SK-N-SH (cell line): Measurements from ENCODE around the gene POFUT2. TPM values are rescaled to one million over a fixed set of nuclear protein-coding genes. Genes with fewer than 3 reads are reported as not detected.
A peak's percentile ranks its signal among the peaks of the same experiment; 100 is the strongest.

Experiments used
- CTCF ChIA-PET: fragments of 300-600, 350-600 bp; formaldehyde crosslinking; extraction: SDS; loops from one replicate; lab custom pipeline; 2021; lab: Yijun Ruan, JAX
- POLR2A ChIA-PET: fragments of 350-600 bp; sonication (Branson Sonifier 250); formaldehyde crosslinking; extraction: SDS; loops from one replicate; lab custom pipeline; 2020; ENCODE audit warnings: antibody characterized with exemption, inconsistent platforms; lab: Yijun Ruan, JAX
- DNase-seq: peaks from one replicate; pipeline ENCODE4 v3.0.0; 2012
- H2AFZ ChIP-seq: fragments of 200-600 bp; sonication (generic); 2 replicates; pipeline ENCODE4 v1.8.1; 2016; ENCODE audit warnings: antibody characterized with exemption, mild to moderate bottlenecking, low read depth
- H3F3A ChIP-seq: fragments of 200-600 bp; sonication (generic); replicated peaks from 2 replicates; pipeline ENCODE3; 2016; ENCODE audit warnings: antibody characterized with exemption, mild to moderate bottlenecking; ENCODE audit not compliant: insufficient read depth
- H3K27ac ChIP-seq, 2 experiments: fragments of 200-500 bp in 1 of 2; fragments of 200-600 bp in 1 of 2; sonication (Bioruptor generic) in 1 of 2; sonication (generic), shearing (Covaris generic) in 1 of 2; 2 replicates each; pipeline versions ENCODE4 v1.5.1 to v1.6.1; 2014 to 2016; ENCODE audit warnings: low read depth in 2 of 2, inconsistent platforms in 1 of 2, low read length in 1 of 2, mild to moderate bottlenecking in 1 of 2, mixed read lengths in 1 of 2
- H3K27me3 ChIP-seq: fragments of 200-600 bp; sonication (generic), shearing (Covaris generic); 2 replicates; pipeline ENCODE4 v1.6.1; 2016; ENCODE audit warnings: mixed run types; ENCODE audit not compliant: insufficient read depth
- H3K36me3 ChIP-seq, 2 experiments: fragments of 200-500 bp in 1 of 2; fragments of 200-600 bp in 1 of 2; sonication (Bioruptor generic) in 1 of 2; sonication (generic) in 1 of 2; replicated peaks in 1 of 2; 2 replicates each; pipeline versions ENCODE3 to v1.5.1; 2014 to 2016; ENCODE audit warnings: low read length in 1 of 2, mild to moderate bottlenecking in 1 of 2; ENCODE audit not compliant: insufficient read depth in 2 of 2, control insufficient read depth in 1 of 2
- H3K4me1 ChIP-seq, 2 experiments: fragments of 200-500 bp in 1 of 2; fragments of 200-600 bp in 1 of 2; sonication (Bioruptor generic) in 1 of 2; sonication (generic), shearing (Covaris generic) in 1 of 2; 2 replicates each; pipeline versions ENCODE4 v1.5.1 to v1.6.1; 2014 to 2016; ENCODE audit warnings: low read depth in 1 of 2, low read length in 1 of 2, mixed run types in 1 of 2; ENCODE audit not compliant: insufficient read depth in 2 of 2, control insufficient read depth in 1 of 2
- H3K4me2 ChIP-seq: fragments of 200-600 bp; sonication (generic), shearing (Covaris generic); 2 replicates; pipeline ENCODE4 v1.6.1; 2017; ENCODE audit warnings: mixed run types
- H3K4me3 ChIP-seq, 2 experiments: fragments of 200-500 bp in 1 of 2; fragments of 200-600 bp in 1 of 2; sonication (Bioruptor generic) in 1 of 2; sonication (generic), shearing (Covaris generic) in 1 of 2; 2 replicates each; pipeline versions ENCODE4 v1.5.1 to v1.8.1; 2014 to 2016; ENCODE audit warnings: low read depth in 2 of 2, inconsistent platforms in 1 of 2, low read length in 1 of 2, mild to moderate bottlenecking in 1 of 2, mixed read lengths in 1 of 2, moderate library complexity in 1 of 2
- H3K79me2 ChIP-seq: fragments of 200-600 bp; sonication (generic); 2 replicates; pipeline ENCODE4 v1.8.1; 2017; ENCODE audit warnings: mild to moderate bottlenecking; ENCODE audit not compliant: insufficient read depth
- H3K9ac ChIP-seq: fragments of 200-600 bp; sonication (generic); 2 replicates; pipeline ENCODE4 v1.6.1; 2017; ENCODE audit warnings: mixed run types
- H3K9me2 ChIP-seq: fragments of 200-600 bp; sonication (generic); 2 replicates; pipeline ENCODE4 v1.6.1; 2017; ENCODE audit warnings: mixed run types
- H3K9me3 ChIP-seq: fragments of 200-600 bp; sonication (generic); 2 replicates; pipeline ENCODE4 v1.6.1; 2017; ENCODE audit warnings: mixed run types, mild to moderate bottlenecking, moderate library complexity
- H4K20me1 ChIP-seq: fragments of 200-600 bp; sonication (generic); 2 replicates; pipeline ENCODE4 v1.6.1; 2017; ENCODE audit warnings: mild to moderate bottlenecking, mixed run types; ENCODE audit not compliant: insufficient read depth
- ELF1 ChIP-seq: IDR thresholded peaks from 2 replicates; pipeline ENCODE4 v1.4.0; 2012
- FOSL2 ChIP-seq: IDR thresholded peaks from 2 replicates; pipeline ENCODE4 v1.4.0; 2012; ENCODE audit warnings: low read depth, mild to moderate bottlenecking, moderate library complexity, borderline replicate concordance
- GABPA ChIP-seq: IDR thresholded peaks from 2 replicates; pipeline ENCODE4 v1.4.0; 2012; ENCODE audit warnings: low read depth, mild to moderate bottlenecking
- MEF2A ChIP-seq: IDR thresholded peaks from 2 replicates; pipeline ENCODE4 v1.4.0; 2012; ENCODE audit warnings: low read depth, borderline replicate concordance
- RCOR1 ChIP-seq: fragments of 150-350 bp; IDR thresholded peaks from 2 replicates; pipeline ENCODE4 v1.6.1; 2017; ENCODE audit warnings: antibody characterized with exemption, low read length
- REST ChIP-seq: IDR thresholded peaks from 2 replicates; pipeline ENCODE4 v1.6.1; 2012; ENCODE audit warnings: mild to moderate bottlenecking, low read depth, low read length, moderate library complexity
- RXRA ChIP-seq: IDR thresholded peaks from 2 replicates; pipeline ENCODE4 v1.4.0; 2012; ENCODE audit warnings: low read depth, mild to moderate bottlenecking, borderline replicate concordance
- TEAD4 ChIP-seq: IDR thresholded peaks from 2 replicates; pipeline ENCODE4 v1.4.0; 2012; ENCODE audit warnings: mild to moderate bottlenecking, borderline replicate concordance; ENCODE audit not compliant: insufficient read depth
- WGBS: methylation state at CpG from one replicate; pipeline ENCODE4 v1.1.6; 2017; ENCODE audit warnings: low lambda C conversion rate; 5-methylcytosine and 5-hydroxymethylcytosine counted together
- polyA plus RNA-seq, 3 experiments: library from polyadenylated mRNA; depleted of rRNA; stranded (reverse); fragments of >200 nt; gene quantifications; 2 replicates each; pipeline ENCODE4 v1.2.3, GENCODE V29; 2012
- TF ChIP-seq, protein P1 (sequence below): fragments of 150-350 bp; IDR thresholded peaks from 2 replicates; pipeline ENCODE4 v1.6.1; 2016; ENCODE audit warnings: mild to moderate bottlenecking, low read depth, low read length
- TF ChIP-seq, protein P2 (sequence below): IDR thresholded peaks from 2 replicates; pipeline ENCODE4; 2012

POFUT2 gene
- polyA plus RNA-seq, 1 of the 3 experiments (the other 2 are of a cell fraction), result 53.3 TPM

GRCh38 chr21:45330851-45331261 lies 43.2 kb upstream of the POFUT2 start:
- TF ChIP-seq FOSL2 (no peak), RCOR1 (no peak), RXRA (no peak), MEF2A (no peak), TEAD4 (no peak), ELF1 (no peak), REST (no peak), GABPA (no peak)
- TF ChIP-seq, protein P1, sequence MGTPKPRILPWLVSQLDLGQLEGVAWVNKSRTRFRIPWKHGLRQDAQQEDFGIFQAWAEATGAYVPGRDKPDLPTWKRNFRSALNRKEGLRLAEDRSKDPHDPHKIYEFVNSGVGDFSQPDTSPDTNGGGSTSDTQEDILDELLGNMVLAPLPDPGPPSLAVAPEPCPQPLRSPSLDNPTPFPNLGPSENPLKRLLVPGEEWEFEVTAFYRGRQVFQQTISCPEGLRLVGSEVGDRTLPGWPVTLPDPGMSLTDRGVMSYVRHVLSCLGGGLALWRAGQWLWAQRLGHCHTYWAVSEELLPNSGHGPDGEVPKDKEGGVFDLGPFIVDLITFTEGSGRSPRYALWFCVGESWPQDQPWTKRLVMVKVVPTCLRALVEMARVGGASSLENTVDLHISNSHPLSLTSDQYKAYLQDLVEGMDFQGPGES, result no peak
- TF ChIP-seq, protein P2, sequence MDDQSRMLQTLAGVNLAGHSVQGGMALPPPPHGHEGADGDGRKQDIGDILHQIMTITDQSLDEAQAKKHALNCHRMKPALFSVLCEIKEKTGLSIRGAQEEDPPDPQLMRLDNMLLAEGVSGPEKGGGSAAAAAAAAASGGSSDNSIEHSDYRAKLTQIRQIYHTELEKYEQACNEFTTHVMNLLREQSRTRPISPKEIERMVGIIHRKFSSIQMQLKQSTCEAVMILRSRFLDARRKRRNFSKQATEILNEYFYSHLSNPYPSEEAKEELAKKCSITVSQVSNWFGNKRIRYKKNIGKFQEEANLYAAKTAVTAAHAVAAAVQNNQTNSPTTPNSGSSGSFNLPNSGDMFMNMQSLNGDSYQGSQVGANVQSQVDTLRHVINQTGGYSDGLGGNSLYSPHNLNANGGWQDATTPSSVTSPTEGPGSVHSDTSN, result no peak
- no peak for DNase-seq
- H3K27ac ChIP-seq, result peak overlapping the region in 1 of 2 experiments; percentile 94; a peak in 2 of 4 replicates
- no peaks in the 10 kb centered on the region for H4K20me1 ChIP-seq
- H3K27me3 ChIP-seq, result no peaks in the 10 kb centered on the region
- H3K9me3 ChIP-seq, result no peaks in the 10 kb centered on the region
- 96% methylated on average over 17 of the region's 18 CpGs for WGBS
- CTCF ChIA-PET, result interaction anchor here (0.6 kb wide), 1 partner anchor 102 kb away, joined by 3 read pairs; no protein-coding TSS in a partner anchor
- no peaks in the 10 kb centered on the region for H3K9me2 ChIP-seq
- peaks cover 16 to 21% of the 10 kb centered on the region in 2 experiments; a peak in 3 of 4 replicates for H3K4me1 ChIP-seq
- H3K4me3 ChIP-seq, result no peak overlapping the region
- H3F3A ChIP-seq, result peaks cover 7% of the 10 kb centered on the region
- no peak overlapping the region for H2AFZ ChIP-seq
- H3K4me2 ChIP-seq, result peak overlapping the region; percentile 80; the same call in 1 of the 2 replicates
- H3K36me3 ChIP-seq, result no peaks in the 10 kb centered on the region
- H3K79me2 ChIP-seq, result no peaks in the 10 kb centered on the region
- POLR2A ChIA-PET, result no interaction called here
- peak overlapping the region; percentile 62 for H3K9ac ChIP-seq
